WI38 (cell line): Measurements from ENCODE around the gene DNAL4.

Source experiments
- H3K4me3 ChIP-seq: 2 replicates; pipeline ENCODE4 v1.5.1; 2011; ENCODE audit warnings: low read depth, mild to moderate bottlenecking, control low read depth, low read length
- CTCF ChIP-seq: IDR thresholded peaks from 2 replicates; pipeline ENCODE4 v1.5.1; 2012; ENCODE audit warnings: low read depth, mild to moderate bottlenecking, control low read depth, low read length

The DNAL4 gene

DNA sequence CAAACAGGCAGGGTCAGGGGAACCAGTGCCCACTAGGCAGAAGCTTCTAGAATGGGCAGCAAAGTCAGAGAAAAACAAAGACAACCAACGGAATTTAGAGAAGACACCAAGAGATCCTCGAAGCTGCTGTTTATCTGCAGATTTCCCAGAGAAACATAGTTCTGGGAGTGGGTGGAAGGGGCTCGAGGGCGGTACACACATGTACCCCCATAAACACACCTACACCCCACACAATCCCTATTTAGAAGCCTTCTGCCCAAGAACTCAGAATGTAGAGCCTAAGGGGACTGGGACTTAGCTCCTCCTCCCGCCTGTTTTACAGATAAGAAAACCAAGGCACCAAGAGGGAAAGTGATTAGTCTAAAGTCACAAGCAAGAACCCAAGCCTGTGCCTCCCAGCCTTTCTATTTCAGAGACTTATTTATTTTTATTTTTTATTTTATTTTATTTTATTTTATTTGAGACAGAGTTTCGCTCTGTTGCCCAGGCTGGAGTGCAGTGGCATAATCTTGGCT, 43.5 kb upstream of the DNAL4 start:
- TF ChIP-seq CTCF: no peak
- no peak overlapping the region for H3K4me3 ChIP-seq

- no peak for TF ChIP-seq CTCF
- no peak overlapping the region for H3K4me3 ChIP-seq
Measured at GRCh38 chr22:38835888-38836301, 42.0 kb upstream of the DNAL4 start.

GRCh38 chr22:38834991-38835390, 41.0 kb upstream of the DNAL4 start:
- no peak for TF ChIP-seq CTCF
- no peak overlapping the region for H3K4me3 ChIP-seq

GRCh38 chr22:38834215-38834953, 40.4 kb upstream of the DNAL4 start:
- no peak for TF ChIP-seq CTCF

GRCh38 chr22:38833061-38833460, 39.1 kb upstream of the DNAL4 start:
- TF ChIP-seq CTCF: no peak
- no peak overlapping the region for H3K4me3 ChIP-seq

More at GRCh38 chr22:38834215-38834953, 40.4 kb upstream of the DNAL4 start:
- no peak overlapping the region for H3K4me3 ChIP-seq

DNA sequence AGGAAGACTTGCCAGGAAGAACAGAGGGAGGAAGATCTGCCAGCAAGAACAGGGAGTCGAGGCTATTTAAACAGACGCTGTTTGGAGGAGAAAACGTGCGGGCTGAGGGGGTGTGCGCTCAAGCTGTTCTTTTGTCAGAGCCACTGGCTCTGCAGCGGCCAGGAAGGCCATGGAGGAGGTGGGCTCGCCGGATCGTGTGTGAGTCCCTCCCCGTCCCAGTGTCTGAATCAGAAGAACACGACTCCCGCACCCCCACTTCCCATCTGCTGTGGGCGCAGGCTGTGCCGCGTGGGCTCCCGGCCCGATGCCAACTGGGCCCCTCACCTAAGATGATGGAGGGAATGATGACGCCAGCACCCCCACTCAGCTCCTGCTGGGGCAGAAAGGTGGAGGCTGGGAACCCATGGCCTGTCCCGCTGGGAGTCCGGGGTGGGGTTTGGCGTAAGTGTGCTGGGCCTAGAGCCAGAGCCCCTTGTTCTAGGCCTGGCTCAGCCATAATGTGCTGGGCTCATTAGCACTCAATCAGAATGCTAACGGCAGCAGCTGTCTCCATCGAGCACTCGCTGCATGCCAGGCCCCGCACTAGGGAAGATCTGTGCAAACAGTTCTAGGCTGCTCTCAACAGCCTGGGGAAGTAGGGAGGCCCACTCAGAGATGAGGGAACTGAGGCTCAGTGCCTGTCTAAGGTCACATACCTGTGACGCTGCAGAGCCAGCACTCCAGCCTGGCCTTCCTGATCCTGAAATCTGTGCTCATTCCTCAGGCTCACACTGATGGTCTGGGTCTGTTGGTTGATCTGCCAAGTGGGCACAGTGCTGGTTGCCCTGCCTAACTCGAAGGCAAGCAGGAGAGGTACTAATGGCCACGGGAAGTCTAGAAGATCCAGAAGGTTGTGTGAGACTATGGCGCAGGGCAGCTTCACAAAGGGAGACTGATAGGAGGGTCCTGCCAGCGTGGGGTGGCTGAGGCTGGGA, 38.3 kb upstream of the DNAL4 start:
- no peak overlapping the region for H3K4me3 ChIP-seq
- no peak for TF ChIP-seq CTCF
